GM21367 (cell line): ENCODE data around the gene FIBCD1.

Experiments
- ATAC-seq: cut with Tn5 transposase; IDR thresholded peaks from one replicate; pipeline ENCODE4 v1.9.1; 2021; ENCODE audit not compliant: unreplicated experiment

FIBCD1 gene

DNA sequence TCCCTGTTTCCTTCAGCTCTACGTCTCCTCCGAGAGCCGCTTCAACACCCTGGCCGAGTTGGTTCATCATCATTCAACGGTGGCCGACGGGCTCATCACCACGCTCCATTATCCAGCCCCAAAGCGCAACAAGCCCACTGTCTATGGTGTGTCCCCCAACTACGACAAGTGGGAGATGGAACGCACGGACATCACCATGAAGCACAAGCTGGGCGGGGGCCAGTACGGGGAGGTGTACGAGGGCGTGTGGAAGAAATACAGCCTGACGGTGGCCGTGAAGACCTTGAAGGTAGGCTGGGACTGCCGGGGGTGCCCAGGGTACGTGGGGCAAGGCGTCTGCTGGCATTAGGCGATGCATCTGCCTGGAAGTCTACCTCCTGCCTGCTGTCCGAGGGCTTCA lies 76.3 kb downstream of the FIBCD1 start:
- ATAC-seq = no peak

DNA sequence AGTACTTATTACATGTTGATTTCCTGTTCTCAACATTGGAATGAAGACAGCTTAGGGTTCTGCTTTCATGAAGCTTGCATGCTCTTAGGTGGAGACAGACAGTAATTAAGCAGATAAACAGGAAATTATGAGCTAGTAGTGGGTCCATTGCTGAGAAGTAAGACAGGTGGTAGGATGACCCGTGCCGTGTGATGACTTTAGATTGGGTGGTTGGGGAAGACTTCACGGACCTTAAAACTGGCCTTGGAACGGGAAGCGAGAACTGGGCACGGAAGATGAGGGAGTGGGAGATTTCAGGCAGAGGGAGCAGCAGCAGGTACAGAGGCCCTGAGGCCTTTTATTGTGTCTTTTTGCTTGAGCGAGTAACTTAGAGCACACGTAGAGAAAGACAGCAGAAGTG lies 76.8 kb downstream of the FIBCD1 start:
- ATAC-seq = no peak

DNA sequence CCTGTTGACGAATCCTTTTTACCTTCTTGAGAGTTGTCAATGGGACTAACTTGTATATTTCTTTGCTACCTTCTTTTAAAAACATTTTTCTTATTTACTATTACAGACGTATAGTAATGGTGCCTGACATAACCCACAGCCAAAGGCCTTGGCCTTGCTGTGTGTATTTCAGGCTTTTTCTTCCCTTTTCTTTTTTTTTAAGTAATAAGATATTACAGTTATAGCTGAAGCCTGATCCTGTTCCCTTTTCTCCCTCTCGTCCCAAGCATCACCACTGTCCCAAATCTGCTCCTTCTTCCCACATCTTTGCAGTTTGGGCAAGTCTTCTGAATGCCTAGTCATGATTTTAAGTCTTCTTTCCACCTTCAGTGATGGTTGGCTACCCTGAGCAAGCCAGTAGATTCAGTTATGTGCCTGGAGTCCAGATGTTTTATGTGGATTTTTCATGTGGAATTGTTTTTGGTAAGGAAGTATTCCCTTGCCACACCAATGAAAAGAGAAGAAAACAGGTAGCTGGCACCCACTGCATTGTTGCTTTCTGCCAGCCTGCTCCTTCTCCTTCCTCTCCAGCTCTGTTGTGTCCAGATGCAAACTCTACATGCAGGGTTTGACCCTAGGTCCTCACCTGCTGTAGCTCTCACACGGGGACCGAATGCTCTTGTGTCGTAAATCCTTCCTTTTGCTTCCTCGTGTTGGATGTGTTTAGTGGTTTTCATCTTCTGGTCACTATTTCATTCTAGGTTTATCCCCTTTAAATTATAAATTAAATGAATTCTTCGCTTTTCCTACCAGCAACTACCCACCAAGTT lies 77.5 kb downstream of the FIBCD1 start:
- no peak for ATAC-seq

DNA sequence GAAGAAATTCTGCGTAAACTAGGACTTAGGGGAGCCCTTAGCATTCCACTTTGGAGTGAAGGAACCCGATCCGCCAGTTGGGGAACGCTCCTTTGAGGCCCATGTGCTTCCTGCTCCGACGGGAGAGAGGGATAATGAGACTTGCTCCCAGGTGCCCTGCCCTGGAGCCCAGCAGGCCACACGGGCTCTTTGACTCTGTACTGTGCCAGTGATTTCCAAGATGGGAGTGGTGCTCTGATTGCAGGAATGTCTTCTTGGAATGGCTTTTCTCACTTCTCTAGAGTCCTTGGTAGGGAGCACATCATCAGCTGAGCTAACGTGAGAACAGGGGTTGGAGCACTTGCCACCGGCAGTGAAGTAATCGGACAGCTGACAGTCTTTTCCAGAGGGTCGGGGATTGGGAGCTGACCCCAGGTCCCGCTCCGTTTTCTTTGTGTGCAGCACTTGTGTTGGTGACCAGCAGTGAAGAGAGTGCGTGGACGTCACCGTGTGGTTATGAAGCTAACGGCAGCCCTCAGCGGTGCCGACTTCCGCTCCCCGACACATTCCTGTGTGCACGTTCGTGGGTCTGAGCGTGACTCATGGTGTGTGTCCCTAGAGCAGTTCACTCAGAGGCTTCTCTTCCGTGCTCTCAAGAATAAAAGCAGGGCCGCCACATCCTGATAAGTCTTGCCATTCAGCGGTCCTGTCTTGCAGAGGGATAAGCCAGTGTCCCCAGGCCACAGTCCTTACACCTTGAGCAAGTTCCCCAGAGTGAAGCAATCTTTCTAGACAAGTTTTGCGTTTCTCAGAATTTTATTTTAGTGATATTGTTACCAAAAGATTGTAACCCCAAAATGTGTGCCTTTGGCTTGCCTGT lies 78.4 kb downstream of the FIBCD1 start:
- ATAC-seq = no peak

DNA sequence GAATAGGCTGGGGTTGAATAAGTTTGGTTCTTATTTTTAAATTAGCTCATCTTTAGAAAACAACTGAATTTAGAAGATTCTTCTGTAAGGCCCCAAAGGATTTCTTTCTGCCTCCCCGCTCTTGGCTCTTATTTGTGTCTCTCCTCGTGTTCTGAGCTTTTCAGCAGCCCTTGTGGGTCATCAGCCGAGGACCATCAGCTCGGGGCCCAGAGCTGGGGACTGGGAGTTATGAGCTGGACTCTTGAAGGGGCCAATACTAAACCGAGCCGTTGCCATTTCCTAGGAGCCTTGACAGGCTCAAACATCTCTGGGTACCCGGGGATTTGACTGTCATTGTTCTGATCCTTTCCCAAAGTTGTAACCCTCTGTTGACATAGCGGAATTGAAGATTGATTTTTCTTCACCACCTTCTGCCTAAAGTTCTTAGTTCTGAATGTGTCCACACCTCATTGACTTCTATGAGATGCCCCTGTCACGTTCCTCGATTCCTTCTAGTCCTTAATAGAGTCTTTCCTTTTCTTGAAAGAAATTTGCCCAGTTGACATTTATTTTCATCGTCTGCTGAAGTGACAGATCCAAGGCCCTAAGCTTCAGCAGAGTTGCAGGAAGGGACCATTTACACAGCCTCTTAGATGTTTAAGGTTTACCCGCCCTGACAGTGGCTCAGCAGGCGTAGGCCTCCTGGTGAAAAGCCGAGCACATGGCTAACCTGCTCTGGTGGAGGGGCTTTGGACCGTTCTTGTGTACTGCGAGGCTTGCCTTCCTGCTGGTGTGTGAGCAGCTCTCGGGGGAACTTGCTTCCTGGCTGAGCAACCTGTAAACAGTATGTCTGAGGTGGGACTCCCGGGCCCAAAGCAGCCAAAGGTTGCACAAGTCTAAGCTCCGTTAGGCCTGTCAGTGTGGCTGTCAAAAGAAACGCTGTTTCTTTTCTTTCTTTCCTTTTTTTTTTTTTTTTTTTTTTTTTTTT lies 80.0 kb downstream of the FIBCD1 start:
- no peak for ATAC-seq

DNA sequence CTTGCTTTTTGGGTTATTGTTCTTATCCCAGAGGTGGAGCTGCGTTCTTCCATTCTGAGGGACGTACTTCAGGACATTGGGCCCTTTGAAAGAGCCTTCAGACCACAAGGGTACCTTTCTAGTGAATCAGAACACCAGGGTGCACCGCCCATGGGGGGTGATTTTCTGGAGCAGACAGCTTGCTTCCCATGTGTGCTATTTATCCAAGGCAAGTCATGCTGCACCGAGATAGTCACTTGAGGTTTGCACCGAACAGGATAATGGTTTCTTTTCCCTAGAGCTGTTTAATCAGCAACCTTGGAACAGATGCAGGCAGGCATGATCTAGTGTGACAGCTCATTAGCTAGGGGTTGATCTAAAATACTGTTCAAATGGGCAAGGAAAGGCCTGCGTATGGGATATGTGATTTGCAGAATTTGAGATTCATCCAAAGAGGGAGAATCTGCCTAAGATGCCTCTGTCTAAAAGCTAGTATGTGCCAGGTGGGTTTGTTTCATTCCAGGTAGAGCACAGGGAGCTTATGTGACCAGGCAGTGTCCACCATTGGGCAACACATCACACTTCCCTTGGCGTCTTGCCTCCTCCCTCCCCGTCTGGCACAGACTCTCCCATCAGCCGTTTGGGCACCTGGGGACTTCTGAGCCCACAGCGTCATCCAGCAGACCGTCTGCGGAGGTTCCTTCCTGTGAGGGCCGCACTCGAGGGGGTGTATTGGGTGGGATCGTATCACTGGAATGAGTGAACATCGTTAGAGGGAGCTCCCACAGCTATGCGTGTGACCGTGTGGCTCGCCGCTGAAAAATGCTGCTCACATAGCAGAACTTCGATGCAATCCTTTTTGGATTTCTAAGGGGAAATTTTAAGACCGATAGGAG lies 80.9 kb downstream of the FIBCD1 start:
- no peak for ATAC-seq

DNA sequence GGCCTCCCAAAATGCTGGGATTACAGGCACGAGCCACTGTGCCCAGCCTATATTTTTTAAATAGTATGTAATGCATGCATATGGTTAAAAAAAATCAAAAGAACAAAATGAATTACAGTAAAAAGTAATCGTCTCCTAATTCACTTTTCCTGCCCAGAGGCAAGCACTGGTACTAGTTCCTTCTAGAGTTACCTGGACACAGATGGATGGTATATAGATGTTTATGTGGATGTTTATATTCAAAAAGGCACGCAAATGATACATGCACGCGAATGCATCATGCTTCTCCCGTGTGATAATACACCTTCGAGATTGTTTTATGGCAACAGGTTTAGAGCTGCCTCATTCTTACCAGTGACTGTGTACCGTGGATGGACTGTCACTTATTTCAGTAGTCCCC lies 82.6 kb downstream of the FIBCD1 start:
- no peak for ATAC-seq

DNA sequence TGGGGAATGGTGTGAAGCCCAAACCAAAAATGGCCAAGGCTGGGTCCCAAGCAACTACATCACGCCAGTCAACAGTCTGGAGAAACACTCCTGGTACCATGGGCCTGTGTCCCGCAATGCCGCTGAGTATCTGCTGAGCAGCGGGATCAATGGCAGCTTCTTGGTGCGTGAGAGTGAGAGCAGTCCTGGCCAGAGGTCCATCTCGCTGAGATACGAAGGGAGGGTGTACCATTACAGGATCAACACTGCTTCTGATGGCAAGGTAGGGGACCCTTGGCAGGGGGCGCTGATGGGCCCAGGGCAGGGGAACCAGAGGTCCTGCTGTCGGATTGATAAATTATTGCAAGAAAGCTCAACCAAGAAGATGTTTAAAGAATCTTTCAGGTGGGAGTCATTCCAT lies 84.2 kb downstream of the FIBCD1 start:
- no peak for ATAC-seq

DNA sequence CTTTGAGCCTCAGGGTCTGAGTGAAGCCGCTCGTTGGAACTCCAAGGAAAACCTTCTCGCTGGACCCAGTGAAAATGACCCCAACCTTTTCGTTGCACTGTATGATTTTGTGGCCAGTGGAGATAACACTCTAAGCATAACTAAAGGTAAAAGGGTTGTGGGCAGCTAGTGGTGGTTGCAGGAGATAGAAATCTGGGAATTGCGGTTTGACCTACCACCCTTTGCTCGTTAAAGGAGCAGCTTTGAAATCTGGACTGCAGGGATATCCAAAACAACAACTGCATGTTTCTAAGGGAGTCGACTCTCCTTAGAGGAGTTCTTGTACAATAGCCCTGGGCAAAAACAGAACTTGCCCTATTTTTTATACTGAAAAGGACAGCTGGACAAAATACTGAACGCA lies 85.0 kb downstream of the FIBCD1 start:
- ATAC-seq = no peak

DNA sequence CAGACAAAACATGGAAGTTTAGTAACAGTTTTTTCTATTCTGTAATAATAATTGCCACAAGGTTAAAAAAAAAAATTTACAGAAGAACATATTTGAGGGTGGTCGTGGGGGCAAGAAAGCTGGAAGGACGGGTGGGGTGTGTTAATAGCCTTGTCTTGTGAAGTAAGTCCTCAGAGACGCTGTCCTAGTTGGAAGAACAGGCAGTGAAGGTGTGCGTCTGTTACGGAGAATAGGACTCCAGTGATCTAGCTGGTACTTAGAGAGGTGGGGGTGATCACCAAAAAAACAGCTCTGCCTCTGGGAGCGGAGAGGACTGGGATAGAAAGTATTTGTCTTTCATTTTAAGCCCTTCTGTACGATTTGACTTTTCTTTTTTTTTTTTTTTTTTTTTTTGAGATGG lies 86.2 kb downstream of the FIBCD1 start:
- no peak for ATAC-seq
